ENCODE measurements around the gene HEG1.

DNA sequence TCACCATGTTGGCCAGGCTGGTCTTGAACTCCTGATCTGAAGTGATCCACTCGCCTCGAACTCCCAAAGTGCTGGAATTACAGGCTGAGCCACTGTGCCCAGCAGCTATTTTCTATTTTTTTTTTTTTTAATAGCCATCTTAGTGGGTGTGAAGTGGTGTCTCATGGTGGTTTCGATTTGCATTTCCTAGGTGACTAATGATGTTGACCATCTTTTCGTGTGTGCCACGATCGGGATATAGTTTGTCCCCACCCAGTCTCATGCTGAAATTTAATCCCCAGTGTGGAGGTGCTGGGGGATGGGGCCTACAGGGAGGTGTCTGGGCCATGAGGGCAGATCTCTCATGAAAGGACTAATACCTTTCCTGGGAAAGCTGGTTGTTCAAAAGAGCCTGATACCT lies 79.4 kb downstream of the HEG1 start:
- TF ChIP-seq CTCF (IDR thresholded peaks at IDR 0.05) (no peak), POLR2A (IDR thresholded peaks at IDR 0.05) (no peak)

Data from lower leg skin (tissue), 3 donors.